GM19238 (cell line): Measurements from ENCODE around the gene SSR3.

Experiments
- DNase-seq: peaks from one replicate; pipeline ENCODE4 v3.0.0; 2011; ENCODE audit warnings: low spot score; ENCODE audit not compliant: insufficient read length

The SSR3 gene

DNA sequence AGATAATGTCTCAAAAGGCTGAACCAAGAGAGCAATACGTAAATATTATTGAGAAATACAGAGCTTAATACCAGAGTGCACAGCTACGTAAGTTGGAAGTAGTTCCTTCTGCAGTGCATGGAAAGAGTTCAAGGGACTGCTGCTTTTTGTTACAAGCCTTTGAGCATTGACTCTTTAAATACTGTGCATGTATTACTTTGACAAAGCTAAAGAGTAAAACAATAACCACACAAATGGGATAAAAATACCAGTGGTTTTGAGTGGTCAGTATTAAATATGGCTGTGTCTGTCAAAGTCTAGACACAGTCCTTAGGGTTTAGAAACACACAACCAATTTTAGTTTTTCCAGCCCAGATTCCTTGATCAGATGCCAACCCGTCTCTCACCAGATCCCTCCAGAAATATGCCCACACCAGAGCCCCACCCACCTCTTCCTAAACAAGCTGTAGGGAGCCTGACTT, 62.1 kb downstream of the SSR3 start:
- no peak for DNase-seq

DNA sequence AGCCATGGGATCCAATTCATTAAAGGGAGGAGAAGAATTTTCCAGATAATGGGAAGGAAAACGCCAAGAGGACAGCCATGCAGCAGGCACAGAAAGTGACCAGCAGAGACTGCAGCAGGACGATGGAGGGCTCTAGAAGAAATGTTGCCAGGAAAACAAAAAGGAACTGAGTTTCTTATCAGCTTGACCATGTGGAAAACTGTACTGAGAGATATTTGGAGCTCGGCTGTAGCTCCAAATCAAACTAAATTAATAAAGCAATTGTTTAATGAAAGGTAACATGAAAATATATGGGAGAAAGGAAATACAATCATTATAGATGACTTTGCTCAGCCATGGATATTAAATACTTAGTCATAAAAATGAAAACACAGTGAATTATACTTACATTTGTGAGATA, 63.7 kb downstream of the SSR3 start:
- no peak for DNase-seq
